ENCODE measurements around the gene CALY.

CALY gene

GRCh38 chr10:133381036-133381435, 44.3 kb upstream of the CALY start:
- peaks cover 22% of the 10 kb centered on the region for H3K4me1 ChIP-seq (ENCODE audit: control insufficient read depth, insufficient read depth, low read depth, low read length)
- no peak overlapping the region for H2AK5ac ChIP-seq (ENCODE audit: low read length, severe bottlenecking)
- no peak overlapping the region for H3K18ac ChIP-seq (ENCODE audit: low read depth in 1 of 2, low read length in 2 of 2)
- no peak overlapping the region for H3K4ac ChIP-seq (ENCODE audit: low read depth in 1 of 2, low read length in 2 of 2)
- no peak overlapping the region for H4K91ac ChIP-seq (ENCODE audit: low read length)
- DNase-seq: no peak
- peaks cover 10% of the 10 kb centered on the region for H3K79me1 ChIP-seq (replicated peaks; ENCODE audit: low read length, poor library complexity, severe bottlenecking)
- H2BK5ac ChIP-seq (ENCODE audit: low read depth, low read length, poor library complexity, severe bottlenecking): no peak overlapping the region
- no peak overlapping the region for H3K4me3 ChIP-seq (ENCODE audit: insufficient read depth in 1 of 2, low read depth in 1 of 2, low read length in 2 of 2)
- H2BK15ac ChIP-seq (ENCODE audit: low read depth, poor library complexity, severe bottlenecking): no peak overlapping the region
- 99% methylated on average over 8 of the region's 8 CpGs for WGBS
- H2BK120ac ChIP-seq (ENCODE audit: low read depth, low read length): no peak overlapping the region
- no peak overlapping the region for H4K8ac ChIP-seq (ENCODE audit: low read length)
- H3K23ac ChIP-seq (ENCODE audit: low read length in 2 of 2): no peak overlapping the region
- peaks cover 15 to 24% of the 10 kb centered on the region in 2 experiments for H3K36me3 ChIP-seq (ENCODE audit: control insufficient read depth in 1 of 2, insufficient read depth in 2 of 2, low read depth in 1 of 2, low read length in 2 of 2)
- H3K9ac ChIP-seq (ENCODE audit: low read length): no peak overlapping the region
- no peak overlapping the region for H2BK12ac ChIP-seq (ENCODE audit: low read length in 2 of 2)
- H3K27ac ChIP-seq (ENCODE audit: low read length, poor library complexity, severe bottlenecking): no peak overlapping the region
- no peaks in the 10 kb centered on the region for H3K9me3 ChIP-seq (ENCODE audit: control insufficient read depth, low read length)
- no peak overlapping the region for H2AFZ ChIP-seq (ENCODE audit: low read depth, low read length)
- no peak overlapping the region for H3K4me2 ChIP-seq (ENCODE audit: low read length, poor library complexity, severe bottlenecking)
- H3K27me3 ChIP-seq (ENCODE audit: control insufficient read depth in 1 of 2, insufficient read depth in 1 of 2, low read length in 2 of 2): no peaks in the 10 kb centered on the region
- H3K14ac ChIP-seq (ENCODE audit: low read length in 2 of 2): no peak overlapping the region

- Histone ChIP-seq H3K79me1 (replicated peaks; ENCODE audit: low read length, poor library complexity, severe bottlenecking) (peaks cover 10% of the 10 kb centered on the region), H3K4ac (ENCODE audit: low read depth in 1 of 2, low read length in 2 of 2) (peak overlapping the region; percentile 47 to 74), H2BK5ac (ENCODE audit: low read depth, low read length, poor library complexity, severe bottlenecking) (no peak overlapping the region), H3K27me3 (ENCODE audit: control insufficient read depth in 1 of 2, insufficient read depth in 1 of 2, low read length in 2 of 2) (no peaks in the 10 kb centered on the region), H4K8ac (ENCODE audit: low read length) (no peak overlapping the region), H3K23ac (ENCODE audit: low read length in 2 of 2) (no peak overlapping the region), H3K36me3 (ENCODE audit: control insufficient read depth in 1 of 2, insufficient read depth in 2 of 2, low read depth in 1 of 2, low read length in 2 of 2) (peaks cover 15 to 24% of the 10 kb centered on the region in 2 experiments), H3K4me3 (ENCODE audit: insufficient read depth in 1 of 2, low read depth in 1 of 2, low read length in 2 of 2) (peak overlapping the region; percentile 79 to 81), H3K9ac (ENCODE audit: low read length) (peak overlapping the region; percentile 79), H3K4me2 (ENCODE audit: low read length, poor library complexity, severe bottlenecking) (peak overlapping the region; percentile 85), H3K4me1 (ENCODE audit: control insufficient read depth, insufficient read depth, low read depth, low read length) (peaks cover 22% of the 10 kb centered on the region), H2BK15ac (ENCODE audit: low read depth, poor library complexity, severe bottlenecking) (peak overlapping the region; percentile 95), H3K18ac (ENCODE audit: low read depth in 1 of 2, low read length in 2 of 2) (peak overlapping the region in 1 of 2 experiments; percentile 84), H3K27ac (ENCODE audit: low read length, poor library complexity, severe bottlenecking) (no peak overlapping the region), H2BK120ac (ENCODE audit: low read depth, low read length) (no peak overlapping the region), H2AK5ac (ENCODE audit: low read length, severe bottlenecking) (peak overlapping the region; percentile 6), H4K91ac (ENCODE audit: low read length) (peak overlapping the region; percentile 19), H2AFZ (ENCODE audit: low read depth, low read length) (peak overlapping the region; percentile 44), H3K14ac (ENCODE audit: low read length in 2 of 2) (no peak overlapping the region), H2BK12ac (ENCODE audit: low read length in 2 of 2) (peak overlapping the region in 1 of 2 experiments; percentile 11), H3K9me3 (ENCODE audit: control insufficient read depth, low read length) (no peaks in the 10 kb centered on the region)
- 94% methylated on average over 35 of the region's 36 CpGs for WGBS
- DNase-seq: no peak
Measured at GRCh38 chr10:133379801-133380666, 43.3 kb upstream of the CALY start.

GRCh38 chr10:133379152-133379800, 42.6 kb upstream of the CALY start, which contains the start of gene PAOX:
Gene PAOX (plus strand): TSS chr10:133379262. CDS start chr10:133379317, 55 bp downstream.
- H3K79me1 ChIP-seq (replicated peaks; ENCODE audit: low read length, poor library complexity, severe bottlenecking): peaks cover 10% of the 10 kb centered on the region
- peak; percentile 64 for DNase-seq
- WGBS: 8% methylated on average over 57 of the region's 78 CpGs

More at GRCh38 chr10:133379152-133379800, 42.6 kb upstream of the CALY start, which contains the start of gene PAOX:
- peak within 1 kb of the TSS in 1 of 2 experiments; percentile 97 for H3K23ac ChIP-seq (ENCODE audit: low read length in 2 of 2)
- H3K14ac ChIP-seq (ENCODE audit: low read length in 2 of 2): peak within 1 kb of the TSS in 1 of 2 experiments; percentile 84
- peaks cover 22% of the 10 kb centered on the region for H3K4me1 ChIP-seq (ENCODE audit: control insufficient read depth, insufficient read depth, low read depth, low read length)
- H3K27me3 ChIP-seq (ENCODE audit: control insufficient read depth in 1 of 2, insufficient read depth in 1 of 2, low read length in 2 of 2): no peaks in the 10 kb centered on the region
- no peak within 1 kb of the TSS for H3K27ac ChIP-seq (ENCODE audit: low read length, poor library complexity, severe bottlenecking)
- peak within 1 kb of the TSS; percentile 6 for H2AK5ac ChIP-seq (ENCODE audit: low read length, severe bottlenecking)
- peak within 1 kb of the TSS in 1 of 2 experiments; percentile 70 for H2BK12ac ChIP-seq (ENCODE audit: low read length in 2 of 2)
- H4K8ac ChIP-seq (ENCODE audit: low read length): peak within 1 kb of the TSS; percentile 81
- H3K36me3 ChIP-seq (ENCODE audit: control insufficient read depth in 1 of 2, insufficient read depth in 2 of 2, low read depth in 1 of 2, low read length in 2 of 2): peaks cover 14 to 19% of the 10 kb centered on the region in 2 experiments
- peak within 1 kb of the TSS; percentile 79 for H3K9ac ChIP-seq (ENCODE audit: low read length)
- H4K91ac ChIP-seq (ENCODE audit: low read length): peak within 1 kb of the TSS; percentile 78
- H3K18ac ChIP-seq (ENCODE audit: low read depth in 1 of 2, low read length in 2 of 2): peak within 1 kb of the TSS; percentile 84 to 88
- H3K4ac ChIP-seq (ENCODE audit: low read depth in 1 of 2, low read length in 2 of 2): peak within 1 kb of the TSS; percentile 74 to 85
- peak within 1 kb of the TSS; percentile 81 to 93 for H3K4me3 ChIP-seq (ENCODE audit: insufficient read depth in 1 of 2, low read depth in 1 of 2, low read length in 2 of 2)
- no peaks in the 10 kb centered on the region for H3K9me3 ChIP-seq (ENCODE audit: control insufficient read depth, low read length)
- H2AFZ ChIP-seq (ENCODE audit: low read depth, low read length): peak within 1 kb of the TSS; percentile 92
- H2BK15ac ChIP-seq (ENCODE audit: low read depth, poor library complexity, severe bottlenecking): peak within 1 kb of the TSS; percentile 95
- peak within 1 kb of the TSS; percentile 99 for H3K4me2 ChIP-seq (ENCODE audit: low read length, poor library complexity, severe bottlenecking)
- H2BK5ac ChIP-seq (ENCODE audit: low read depth, low read length, poor library complexity, severe bottlenecking): peak within 1 kb of the TSS; percentile 63
- H2BK120ac ChIP-seq (ENCODE audit: low read depth, low read length): peak within 1 kb of the TSS; percentile 71
